GM21515 (cell line): ENCODE measurements around the gene SS18L1.
A peak's percentile ranks its signal among the peaks of the same experiment; 100 is the strongest.
"Not testable (repeated sequence)": the region's sequence is repeated elsewhere in the genome, so short reads cannot be mapped to it uniquely, and the experiment has no call there.

Source experiments
- ATAC-seq: cut with Tn5 transposase; IDR thresholded peaks from one replicate; pipeline ENCODE4 v1.9.1; 2021; ENCODE audit not compliant: unreplicated experiment

SS18L1 gene

GRCh38 chr20:62143081-62143956, at the start of gene SS18L1, which contains the start of gene PSMA7:
TSS of gene SS18L1 (plus strand) at chr20:62143769. CDS start at chr20:62143821, 52 bp downstream.
TSS of gene PSMA7 (minus strand) at chr20:62143394. CDS start at chr20:62143303, 91 bp downstream.
- ATAC-seq = peak; percentile 70

GRCh38 chr20:62096421-62097380, 46.9 kb upstream of the SS18L1 start:
- ATAC-seq = no peak

- ATAC-seq = no peak
Observed at GRCh38 chr20:62097881-62098407, 45.6 kb upstream of the SS18L1 start.

- ATAC-seq = no peak
Observed at GRCh38 chr20:62101078-62101477, 42.5 kb upstream of the SS18L1 start.

GRCh38 chr20:62103508-62104233, 39.9 kb upstream of the SS18L1 start:
- ATAC-seq = no peak

GRCh38 chr20:62104234-62104789, 39.3 kb upstream of the SS18L1 start:
- ATAC-seq = no peak

- no peak for ATAC-seq
Observed at GRCh38 chr20:62104791-62105345, 38.7 kb upstream of the SS18L1 start.

- ATAC-seq = no peak
Observed at GRCh38 chr20:62105592-62105991, 38.0 kb upstream of the SS18L1 start.

- no peak for ATAC-seq
Observed at GRCh38 chr20:62111148-62111547, 32.4 kb upstream of the SS18L1 start.

GRCh38 chr20:62112368-62112767, 31.2 kb upstream of the SS18L1 start:
- ATAC-seq = no peak

- no peak for ATAC-seq
Observed at GRCh38 chr20:62114894-62115293, 28.7 kb upstream of the SS18L1 start.

GRCh38 chr20:62115800-62116407, 27.7 kb upstream of the SS18L1 start:
- not testable (repeated sequence) for ATAC-seq

- no peak for ATAC-seq
Observed at GRCh38 chr20:62116558-62117361, 26.8 kb upstream of the SS18L1 start.

GRCh38 chr20:62117362-62117646, 26.3 kb upstream of the SS18L1 start:
- no peak for ATAC-seq

- ATAC-seq = no peak
Observed at GRCh38 chr20:62117658-62118057, 25.9 kb upstream of the SS18L1 start.

GRCh38 chr20:62118113-62119043, 25.2 kb upstream of the SS18L1 start:
- ATAC-seq = no peak

- no peak for ATAC-seq
Observed at GRCh38 chr20:62119115-62119514, 24.5 kb upstream of the SS18L1 start.
